H9 (cell line): ENCODE measurements around the gene PPP1R9A. TPM values are rescaled to one million over a fixed set of nuclear protein-coding genes. Genes with fewer than 3 reads are reported as not detected.

Experiments used
- DNase-seq: peaks from one replicate; pipeline ENCODE4 v3.0.0-alpha.2; 2017
- H2AFZ ChIP-seq: one replicate; pipeline ENCODE4 v1.6.1; 2013; ENCODE audit warnings: mild to moderate bottlenecking, low read length, control low read depth, moderate library complexity
- H2AK5ac ChIP-seq: 2 replicates; pipeline ENCODE4 v1.6.1; 2013; ENCODE audit warnings: low read length, control low read depth, mixed read lengths; ENCODE audit not compliant: insufficient read length
- H2BK120ac ChIP-seq: one replicate; pipeline ENCODE4 v1.6.1; 2013; ENCODE audit warnings: low read depth, mild to moderate bottlenecking, low read length, control low read depth, inconsistent platforms; ENCODE audit not compliant: poor library complexity, severe bottlenecking
- H2BK12ac ChIP-seq: 2 replicates; pipeline ENCODE4 v1.6.1; 2013; ENCODE audit warnings: low read length, control low read depth, mixed read lengths, low read depth; ENCODE audit not compliant: insufficient read length
- H2BK15ac ChIP-seq: 2 replicates; pipeline ENCODE4 v1.6.1; 2013; ENCODE audit warnings: low read depth, low read length, control low read depth
- H2BK20ac ChIP-seq: one replicate; pipeline ENCODE4 v1.6.1; 2013; ENCODE audit warnings: low read depth, mild to moderate bottlenecking, low read length, control low read depth, inconsistent platforms; ENCODE audit not compliant: poor library complexity, severe bottlenecking
- H2BK5ac ChIP-seq: 2 replicates; pipeline ENCODE4 v1.6.1; 2013; ENCODE audit warnings: low read length, control low read depth, mixed read lengths; ENCODE audit not compliant: insufficient read length
- H3K14ac ChIP-seq: 2 replicates; pipeline ENCODE4 v1.6.1; 2013; ENCODE audit warnings: low read length, control low read depth; ENCODE audit not compliant: insufficient read depth
- H3K18ac ChIP-seq: 2 replicates; pipeline ENCODE4 v1.6.1; 2013; ENCODE audit warnings: low read depth, mild to moderate bottlenecking, mixed read lengths, low read length, control low read depth; ENCODE audit not compliant: insufficient read length
- H3K23ac ChIP-seq: 2 replicates; pipeline ENCODE4 v1.6.1; 2013; ENCODE audit warnings: low read length, control low read depth, mixed read lengths, low read depth; ENCODE audit not compliant: insufficient read length
- H3K23me2 ChIP-seq: 2 replicates; pipeline ENCODE4 v1.6.1; 2013; ENCODE audit warnings: low read depth, mild to moderate bottlenecking, mixed read lengths, low read length, control low read depth; ENCODE audit not compliant: insufficient read length, poor library complexity, severe bottlenecking
- H3K27ac ChIP-seq: 2 replicates; pipeline ENCODE4 v1.5.1; 2013; ENCODE audit warnings: low read length, control low read depth, mixed read lengths, low read depth; ENCODE audit not compliant: insufficient read length
- H3K27me3 ChIP-seq: 2 replicates; pipeline ENCODE4 v1.6.1; 2013; ENCODE audit warnings: low read length, control low read depth, inconsistent platforms; ENCODE audit not compliant: insufficient read depth
- H3K4ac ChIP-seq: 2 replicates; pipeline ENCODE4 v1.6.1; 2013; ENCODE audit warnings: low read depth, mild to moderate bottlenecking, control low read depth, inconsistent platforms, low read length, moderate library complexity
- H3K4me1 ChIP-seq: 2 replicates; pipeline ENCODE4 v1.6.1; 2013; ENCODE audit warnings: low read length, control low read depth, inconsistent platforms; ENCODE audit not compliant: insufficient read depth
- H3K4me2 ChIP-seq: 2 replicates; pipeline ENCODE4 v1.6.1; 2013; ENCODE audit warnings: low read length, control low read depth, mixed read lengths; ENCODE audit not compliant: insufficient read length, insufficient read depth
- H3K56ac ChIP-seq: 2 replicates; pipeline ENCODE4 v1.6.1; 2013; ENCODE audit warnings: low read depth, mild to moderate bottlenecking, mixed read lengths, low read length, control low read depth; ENCODE audit not compliant: insufficient read length
- H3K79me1 ChIP-seq: 2 replicates; pipeline ENCODE4 v1.6.1; 2013; ENCODE audit warnings: low read depth, mild to moderate bottlenecking, moderate library complexity, low read length, control low read depth, inconsistent platforms; ENCODE audit not compliant: insufficient read depth, poor library complexity, severe bottlenecking
- H3K79me2 ChIP-seq: 2 replicates; pipeline ENCODE4 v1.6.1; 2013; ENCODE audit warnings: low read length, control low read depth, inconsistent platforms; ENCODE audit not compliant: insufficient read depth
- H3K9ac ChIP-seq: 2 replicates; pipeline ENCODE4 v1.6.1; 2013; ENCODE audit warnings: low read length, control low read depth, mixed read lengths; ENCODE audit not compliant: insufficient read length; ENCODE audit errors: extremely low read depth
- H3K9me3 ChIP-seq: one replicate; pipeline ENCODE4 v1.6.1; 2013; ENCODE audit warnings: low read depth, low read length, inconsistent platforms; ENCODE audit not compliant: control insufficient read depth
- H3T11ph ChIP-seq: one replicate; pipeline ENCODE4 v1.6.1; 2013; ENCODE audit warnings: mild to moderate bottlenecking, low read length, control low read depth, inconsistent platforms
- H4K20me1 ChIP-seq: one replicate; pipeline ENCODE4 v1.6.1; 2013; ENCODE audit not compliant: control insufficient read depth, insufficient read length, insufficient read depth
- H4K5ac ChIP-seq: 2 replicates; pipeline ENCODE4 v1.6.1; 2013; ENCODE audit warnings: low read depth, mild to moderate bottlenecking, mixed read lengths, low read length, control low read depth; ENCODE audit not compliant: insufficient read length
- H4K8ac ChIP-seq: replicated peaks from 2 replicates; pipeline ENCODE4 v1.6.1; 2013; ENCODE audit warnings: low read length, control low read depth, mixed read lengths, low read depth; ENCODE audit not compliant: insufficient read length
- H4K91ac ChIP-seq: 2 replicates; pipeline ENCODE4 v1.6.1; 2013; ENCODE audit warnings: low read depth, mild to moderate bottlenecking, moderate library complexity, mixed read lengths, low read length, control low read depth; ENCODE audit not compliant: insufficient read length
- H3K27ac Mint-ChIP-seq, 3 experiments: 2 replicates in 2 of 3; 3 replicates in 1 of 3; pipeline ENCODE4 v1.8.0; 2020 to 2021; ENCODE audit warnings: mixed read lengths in 3 of 3, mild to moderate bottlenecking in 1 of 3, moderate library complexity in 1 of 3
- H3K27me3 Mint-ChIP-seq: 2 replicates; pipeline ENCODE4 v1.8.0; 2021; ENCODE audit warnings: low read depth, mild to moderate bottlenecking, moderate library complexity, mixed read lengths
- H3K36me3 Mint-ChIP-seq, 3 experiments: 2 replicates in 2 of 3; 3 replicates in 1 of 3; pipeline ENCODE4 v1.8.0; 2020 to 2021; ENCODE audit warnings: low read depth in 3 of 3, mixed read lengths in 3 of 3; ENCODE audit not compliant: insufficient read depth in 1 of 3
- H3K4me1 Mint-ChIP-seq, 2 experiments: 2 replicates each; pipeline ENCODE4 v1.8.0; 2020; ENCODE audit warnings: mixed read lengths in 2 of 2
- H3K4me3 Mint-ChIP-seq, 2 experiments: 2 replicates in 1 of 2; 3 replicates in 1 of 2; pipeline ENCODE4 v1.8.0; 2020 to 2021; ENCODE audit warnings: mild to moderate bottlenecking in 2 of 2, mixed read lengths in 2 of 2, moderate library complexity in 1 of 2
- H3K9me3 Mint-ChIP-seq, 2 experiments: 2 replicates in 1 of 2; 3 replicates in 1 of 2; pipeline ENCODE4 v1.8.0; 2020; ENCODE audit warnings: mild to moderate bottlenecking in 2 of 2, mixed read lengths in 2 of 2, moderate library complexity in 1 of 2
- CTCF ChIP-seq: fragments of 200-600 bp; sonication (generic); conservative IDR thresholded peaks from 3 replicates; pipeline ENCODE4 v1.8.0; 2021; ENCODE audit warnings: antibody characterized with exemption, mild to moderate bottlenecking
- total RNA-seq: library from RNA; stranded (reverse); gene quantifications from 2 replicates; pipeline ENCODE4 v1.2.1, GENCODE V29; 2021

PPP1R9A gene
- total RNA-seq, 1 experiment from 2014 or later: 17.0 TPM

GRCh38 chr7:94912085-94912484 lies 4.7 kb downstream of the PPP1R9A start:
- H3K4me1 ChIP-seq: peaks cover 14% of the 10 kb centered on the region; the same call in 1 of the 2 replicates
- Mint-ChIP-seq H3K27me3 (no peaks in the 10 kb centered on the region), H3K36me3 (peaks cover 5 to 16% (median 7%) of the 10 kb centered on the region in 3 experiments), H3K4me3 (peak overlapping the region; percentile 25 to 67; a peak in 4 of 5 replicates), H3K4me1 (peaks cover 68 to 75% of the 10 kb centered on the region in 2 experiments), H3K27ac (no peak overlapping the region), H3K9me3 (no peaks in the 10 kb centered on the region)
- H4K5ac ChIP-seq: no peak overlapping the region
- H3T11ph ChIP-seq: no peak overlapping the region
- H2BK5ac ChIP-seq: no peak overlapping the region
- H2BK20ac ChIP-seq: no peak overlapping the region
- no peak overlapping the region for H3K23ac ChIP-seq
- H2AFZ ChIP-seq: no peak overlapping the region
- H3K9me3 ChIP-seq: no peaks in the 10 kb centered on the region
- no peak overlapping the region for H4K91ac ChIP-seq
- H2BK120ac ChIP-seq: no peak overlapping the region
- H3K9ac ChIP-seq: no peak overlapping the region
- H3K56ac ChIP-seq: no peak overlapping the region
- no peaks in the 10 kb centered on the region for H3K27me3 ChIP-seq
- H3K79me1 ChIP-seq: no peaks in the 10 kb centered on the region
- H3K14ac ChIP-seq: no peak overlapping the region
- H4K20me1 ChIP-seq: no peaks in the 10 kb centered on the region
- H4K8ac ChIP-seq: no peak overlapping the region
- no peaks in the 10 kb centered on the region for H3K23me2 ChIP-seq
- no peak overlapping the region for H2AK5ac ChIP-seq
- no peak overlapping the region for H3K4ac ChIP-seq
- H2BK12ac ChIP-seq: no peak overlapping the region
- no peak overlapping the region for H3K18ac ChIP-seq
- TF ChIP-seq CTCF: no peak
- no peak overlapping the region for H3K4me2 ChIP-seq
- peaks cover 5% of the 10 kb centered on the region; the same call in 1 of the 2 replicates for H3K79me2 ChIP-seq
- no peak for DNase-seq
- no peak overlapping the region for H3K27ac ChIP-seq
- H2BK15ac ChIP-seq: no peak overlapping the region
